Measurements from ENCODE around the gene DOK6.
"Not testable (repeated sequence)": the region's sequence is repeated elsewhere in the genome, so short reads cannot be mapped to it uniquely, and the experiment has no call there.

Gene DOK6

GRCh38 chr18:69834980-69835379 lies 434.3 kb downstream of the DOK6 start:
- DNase-seq = not testable (repeated sequence)

GRCh38 chr18:69838003-69838402 lies 437.3 kb downstream of the DOK6 start:
- no peak for DNase-seq

DNA sequence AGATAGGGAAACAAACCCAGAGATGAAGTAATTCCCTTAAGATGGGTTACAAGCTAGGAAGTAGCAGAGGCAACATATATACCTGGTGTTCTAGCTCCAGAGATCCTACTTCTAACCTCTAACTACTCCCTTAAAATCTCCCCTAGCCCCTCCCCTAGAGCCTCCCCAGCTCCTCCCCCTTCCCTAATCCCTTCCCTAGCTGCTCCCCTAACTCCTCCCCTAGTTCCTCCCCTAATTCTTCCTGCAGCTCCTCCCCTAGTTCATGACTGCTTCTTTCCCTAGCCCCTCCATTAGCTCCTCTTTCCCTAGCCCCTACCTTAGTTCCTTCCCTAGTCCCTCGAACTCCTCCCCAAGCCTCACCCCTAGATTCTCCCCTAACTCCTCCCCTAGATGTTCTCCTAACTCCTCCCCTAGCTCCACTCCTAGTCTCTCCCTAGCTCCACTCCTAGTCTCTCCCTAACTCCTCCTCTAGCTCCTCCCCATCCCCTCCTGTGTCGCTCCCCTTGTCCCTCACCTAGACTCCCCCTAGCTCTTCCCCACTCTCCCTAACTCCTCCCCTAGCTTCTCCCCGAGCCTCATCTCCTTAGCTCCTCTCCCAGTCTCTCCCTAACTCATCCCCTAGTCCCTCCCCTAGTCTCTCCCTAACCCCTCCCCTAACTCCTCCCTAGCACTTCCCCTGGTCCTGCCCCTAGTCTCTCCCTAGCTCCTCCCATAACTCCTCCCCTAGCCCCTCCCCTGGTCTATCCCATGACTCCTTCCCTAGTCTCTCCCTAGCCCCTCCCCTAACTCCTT lies 438.1 kb downstream of the DOK6 start:
- no peak for DNase-seq

DNA sequence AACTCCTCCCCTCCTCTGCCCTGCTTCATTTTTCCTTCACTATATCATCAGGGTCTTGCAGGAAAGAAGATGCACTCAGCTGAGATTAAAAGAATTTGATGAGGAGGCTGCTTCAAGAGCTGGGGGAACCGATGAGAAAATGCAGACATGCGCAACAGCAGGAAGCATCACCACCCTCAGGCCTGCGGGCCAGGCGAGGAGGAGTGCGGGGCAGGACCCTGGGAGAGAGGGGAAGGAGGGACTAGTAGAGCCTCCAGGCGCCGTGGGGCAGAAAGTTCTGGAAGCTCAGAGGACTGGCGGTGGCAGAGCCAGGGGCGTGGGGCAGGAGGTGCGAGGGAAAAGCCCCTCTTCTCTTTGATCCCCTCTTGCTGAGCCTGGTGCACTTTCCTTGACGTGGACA lies 438.8 kb downstream of the DOK6 start:
- DNase-seq = no peak

- no peak for DNase-seq
Measured at GRCh38 chr18:69840001-69840400, 439.3 kb downstream of the DOK6 start.

GRCh38 chr18:69840445-69840844 lies 439.8 kb downstream of the DOK6 start:
- no peak for DNase-seq

- no peak for DNase-seq
Measured at GRCh38 chr18:69841117-69841516, 440.4 kb downstream of the DOK6 start.

DNA sequence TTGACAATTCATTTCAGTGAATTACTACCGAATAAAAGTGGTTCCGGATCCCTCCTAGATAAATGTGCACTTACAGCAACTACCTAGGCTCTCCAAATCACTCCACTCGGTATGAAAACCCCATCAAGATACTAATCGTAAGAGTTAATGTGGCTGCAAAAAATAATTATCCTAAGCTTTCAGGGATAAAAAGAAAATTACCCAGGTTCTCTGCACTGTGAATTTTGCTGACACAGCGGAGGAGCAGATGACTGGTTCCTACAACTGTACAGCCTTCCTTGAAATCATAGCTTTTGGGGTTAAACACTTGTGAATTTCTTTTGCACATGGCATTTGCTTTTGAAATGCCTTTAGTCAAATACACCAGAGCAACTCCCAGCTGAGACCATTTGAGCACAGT lies 442.3 kb downstream of the DOK6 start:
- DNase-seq = no peak

DNA sequence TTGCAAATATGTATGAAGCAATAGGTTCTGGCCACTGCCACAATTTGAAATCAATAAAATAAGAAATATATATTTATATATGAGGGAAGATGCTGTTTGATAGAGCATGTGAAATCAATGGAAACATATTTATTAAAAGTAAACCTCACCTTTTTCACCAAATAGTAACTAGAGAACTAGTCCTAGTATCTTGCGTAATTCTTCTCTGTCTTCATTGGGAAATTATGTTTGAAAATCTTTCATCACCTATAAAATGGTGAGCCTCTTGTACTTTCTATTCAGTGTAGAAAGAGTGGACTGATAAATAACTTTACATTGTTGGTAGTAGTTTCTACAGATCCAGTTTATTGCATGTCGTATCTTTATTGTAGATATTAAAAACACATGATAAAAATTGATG lies 444.0 kb downstream of the DOK6 start:
- no peak for DNase-seq

- no peak for DNase-seq
Measured at GRCh38 chr18:69845593-69846506, 445.2 kb downstream of the DOK6 start.

GRCh38 chr18:69853051-69853450 lies 452.4 kb downstream of the DOK6 start:
- DNase-seq = no peak

DNA sequence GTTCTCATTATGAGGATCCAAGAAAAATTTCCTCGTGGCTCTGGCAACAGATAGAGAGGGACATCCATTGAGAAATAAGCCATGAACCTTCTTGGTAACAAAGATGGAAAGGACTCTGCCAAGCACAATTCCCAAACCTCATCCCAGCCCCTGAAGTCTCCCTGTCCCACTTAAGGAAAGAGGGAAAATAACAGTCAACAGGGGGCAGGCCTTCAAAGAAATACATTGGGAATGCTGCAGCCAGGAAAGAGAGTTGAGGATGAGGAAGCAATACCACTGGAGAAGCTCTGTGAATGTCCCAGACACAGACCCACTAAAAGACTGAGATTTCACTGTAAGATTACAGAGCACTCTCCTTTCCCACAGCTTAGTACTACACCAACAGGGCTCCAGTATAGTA lies 453.8 kb downstream of the DOK6 start:
- DNase-seq = no peak

GRCh38 chr18:69858897-69859296 lies 458.2 kb downstream of the DOK6 start:
- DNase-seq = no peak

GRCh38 chr18:69864802-69865201 lies 464.1 kb downstream of the DOK6 start:
- DNase-seq = not testable (repeated sequence)

DNA sequence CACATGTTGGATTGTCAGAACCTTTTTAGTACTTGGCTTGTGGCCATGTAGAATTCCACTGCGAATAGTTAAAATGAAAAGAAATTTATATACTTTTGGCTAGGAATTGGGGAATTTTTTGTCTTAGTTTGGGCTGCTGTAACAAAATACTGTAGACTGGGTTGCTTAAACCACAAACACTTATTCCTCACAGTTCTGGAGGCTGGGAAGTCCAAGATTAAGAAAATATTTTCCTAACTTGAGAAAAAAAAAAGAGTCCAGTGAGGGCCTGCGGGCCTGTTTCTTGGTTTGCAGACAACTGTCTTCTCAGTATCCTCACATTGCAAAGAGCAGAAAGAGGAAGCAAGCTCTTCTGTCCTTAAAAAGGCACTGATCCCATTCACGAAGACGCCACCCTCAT lies 465.1 kb downstream of the DOK6 start:
- no peak for DNase-seq

GRCh38 chr18:69866212-69866611 lies 465.5 kb downstream of the DOK6 start:
- DNase-seq = no peak

GRCh38 chr18:69870736-69871135 lies 470.0 kb downstream of the DOK6 start:
- DNase-seq = no peak

DNA sequence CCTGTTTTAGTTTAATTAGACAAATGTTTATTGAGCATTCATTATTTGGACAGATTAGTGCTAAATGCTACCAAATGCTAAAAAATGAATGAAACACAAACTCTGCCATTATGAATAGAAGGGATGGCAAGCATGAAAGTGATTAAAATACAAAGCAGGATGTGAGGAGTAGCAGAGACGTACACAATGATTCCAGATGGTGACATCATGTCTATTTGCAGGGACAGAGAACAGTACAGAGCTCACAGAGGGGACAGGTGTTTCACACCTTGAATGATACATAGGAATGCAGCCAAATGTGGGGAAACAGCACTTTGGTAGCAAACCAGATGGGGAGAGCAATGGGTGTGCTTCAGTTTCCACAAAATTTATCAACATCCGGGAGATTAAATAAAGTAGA lies 470.7 kb downstream of the DOK6 start:
- DNase-seq = no peak

DNA sequence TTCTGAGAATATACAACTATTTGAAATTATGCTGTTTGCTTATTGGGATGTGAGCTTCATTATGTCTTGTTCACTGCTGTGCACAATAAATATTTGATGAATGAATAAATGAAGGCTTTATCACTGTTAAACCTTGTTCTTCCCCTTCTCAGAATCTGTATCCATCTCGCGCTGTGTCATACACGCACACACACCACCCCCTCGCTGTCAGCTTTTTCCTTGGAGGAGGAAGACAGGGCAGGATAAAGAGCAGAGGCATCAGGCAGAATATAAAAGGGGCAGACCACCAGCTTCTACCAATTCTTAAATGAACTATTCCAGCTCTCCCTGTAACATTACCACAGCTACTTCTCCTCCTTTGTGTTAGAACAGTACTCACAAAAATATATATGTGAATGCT lies 472.0 kb downstream of the DOK6 start:
- no peak for DNase-seq

DNA sequence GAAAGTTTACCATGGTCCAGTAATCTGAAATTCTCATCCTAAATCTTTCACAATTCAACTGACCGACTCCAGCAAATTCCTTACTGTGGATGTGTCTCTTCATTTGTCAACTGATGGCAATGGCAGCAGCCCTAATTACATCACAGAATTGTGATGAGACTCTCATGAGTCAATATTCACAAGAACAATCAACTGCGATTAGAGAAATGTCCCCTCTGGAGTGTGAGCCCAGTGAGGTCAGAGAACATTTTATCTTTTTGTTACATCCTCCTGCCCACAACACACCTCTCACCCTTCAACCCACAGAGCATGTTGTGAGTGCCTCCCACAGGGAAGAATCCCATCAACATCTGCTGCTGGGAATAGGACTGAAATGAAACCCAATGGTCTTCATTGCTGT lies 473.4 kb downstream of the DOK6 start:
- no peak for DNase-seq

DNA sequence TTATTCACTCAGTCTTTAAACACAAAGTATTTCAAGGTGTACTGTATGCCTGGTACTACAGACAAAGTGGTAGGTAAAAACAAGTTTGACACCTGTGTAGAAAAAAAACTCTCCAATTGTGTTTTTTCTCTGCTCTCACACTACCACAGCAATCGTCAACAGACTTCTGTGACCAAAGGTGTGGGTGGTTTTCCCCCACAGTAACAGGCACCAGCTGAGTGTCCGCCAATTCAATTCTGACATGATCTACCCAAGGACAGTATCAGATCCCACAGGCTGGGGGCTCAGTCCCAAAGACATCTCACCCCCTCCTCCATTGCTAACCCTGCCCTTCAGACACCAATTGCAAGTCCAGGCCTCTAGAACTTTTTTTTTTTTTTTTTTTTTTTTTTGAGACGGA lies 475.8 kb downstream of the DOK6 start:
- DNase-seq = no peak

DNA sequence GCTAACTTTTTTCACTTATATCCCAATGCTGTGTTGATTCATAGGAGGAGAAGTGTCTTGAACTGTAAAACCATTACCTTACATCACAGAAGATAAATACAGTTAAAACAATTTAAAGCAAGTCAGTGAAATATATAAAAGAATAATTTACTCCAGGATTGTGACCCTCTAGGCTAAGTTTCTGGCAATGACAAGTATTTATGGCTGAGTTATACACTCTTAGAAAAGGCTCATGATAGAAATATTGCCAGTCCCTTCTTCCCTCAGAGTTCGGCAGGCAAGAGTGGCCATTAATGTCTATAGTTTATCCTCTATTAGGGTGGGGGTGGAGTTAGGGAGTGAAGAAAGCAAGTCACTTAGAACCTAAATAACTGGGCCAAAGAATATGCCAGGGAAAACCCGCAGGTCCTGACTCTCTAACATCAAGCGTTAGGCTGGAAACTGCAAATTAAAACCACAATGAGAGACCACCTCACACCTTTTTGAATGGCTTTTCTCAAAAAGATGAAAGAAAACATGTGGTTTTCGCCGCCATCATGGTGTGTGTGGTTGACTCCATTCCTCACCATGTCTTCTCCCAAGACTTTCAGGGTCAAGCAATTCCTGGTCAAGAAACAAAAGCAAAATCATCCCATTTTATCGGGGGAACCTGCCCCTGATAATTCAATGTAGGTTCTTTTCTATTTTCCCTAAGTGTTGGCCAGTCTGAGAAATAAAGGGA lies 477.7 kb downstream of the DOK6 start:
- no peak for DNase-seq

DNA sequence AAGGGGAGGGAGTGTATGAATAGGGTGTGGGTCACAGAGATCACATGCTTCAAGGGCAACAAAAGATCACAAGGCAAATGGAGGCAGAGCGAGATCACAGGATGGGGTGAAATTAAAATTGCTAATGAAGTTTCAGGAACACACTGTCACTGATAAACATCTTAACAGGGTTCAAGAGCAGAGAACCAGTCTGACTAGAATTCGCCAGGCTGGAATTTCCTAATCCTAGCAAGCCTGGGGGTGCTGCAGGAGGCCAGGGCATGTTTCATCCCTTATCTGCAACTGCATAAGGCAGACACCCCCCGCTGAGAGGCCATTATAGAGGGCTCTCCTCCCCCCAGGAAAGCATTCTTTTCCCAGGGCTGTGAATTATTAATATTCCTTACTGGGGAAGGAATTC lies 478.4 kb downstream of the DOK6 start:
- not testable (repeated sequence) for DNase-seq

GRCh38 chr18:69880083-69880482 lies 479.4 kb downstream of the DOK6 start:
- no peak for DNase-seq
